Measurements from ENCODE around the gene RAI2. TPM values are rescaled to one million over a fixed set of nuclear protein-coding genes. Genes with fewer than 3 reads are reported as not detected.

The RAI2 gene
- total RNA-seq, 1 donor from 2014 or later = 1.8 TPM

Other genes starting within 250 kb of the RAI2 start
- 9.8 to 10.7 TPM (median 10.4 TPM) in 3 replicates for gene SCML1, start 123.8 kb downstream of the RAI2 start, total RNA-seq